HCEC 1CT (cell line): ENCODE data around the gene LENG9.
"Not testable (repeated sequence)": the region's sequence is repeated elsewhere in the genome, so short reads cannot be mapped to it uniquely, and the experiment has no call there.

Experiments
- DNase-seq: peaks from one replicate; pipeline ENCODE4 v3.0.0-alpha.2; 2017

The LENG9 gene

DNA sequence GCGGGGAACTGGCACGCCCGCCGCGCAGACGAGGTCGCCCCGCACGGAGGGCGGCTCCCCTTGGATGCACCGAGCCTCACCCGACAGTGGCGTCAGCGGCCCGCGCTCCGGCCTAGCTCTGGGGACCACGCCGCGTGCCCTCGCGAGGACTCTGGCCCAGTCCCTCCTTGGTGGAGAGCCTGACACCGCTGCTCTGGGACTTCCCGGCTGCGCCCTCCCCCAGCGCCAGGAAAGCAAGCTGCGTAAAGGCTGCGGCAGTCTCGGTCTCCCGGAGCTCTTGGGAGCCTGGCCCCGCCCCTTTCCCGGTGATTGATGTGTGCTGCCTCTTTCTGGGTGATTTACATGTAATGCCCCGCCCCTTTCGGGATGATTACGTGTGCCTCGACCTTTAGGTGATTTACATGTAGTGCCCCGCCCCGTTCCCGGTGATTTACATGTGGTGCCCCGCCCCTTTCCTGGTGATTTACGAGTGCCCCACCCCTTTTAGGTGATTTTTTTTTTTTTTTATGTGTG, at the start of gene LENG9:
LENG9 (minus strand) TSS at position 248 of the 513 bp plus-strand sequence. CDS start 252 bp downstream, outside the sequence.
- DNase-seq: peak; percentile 98

DNA sequence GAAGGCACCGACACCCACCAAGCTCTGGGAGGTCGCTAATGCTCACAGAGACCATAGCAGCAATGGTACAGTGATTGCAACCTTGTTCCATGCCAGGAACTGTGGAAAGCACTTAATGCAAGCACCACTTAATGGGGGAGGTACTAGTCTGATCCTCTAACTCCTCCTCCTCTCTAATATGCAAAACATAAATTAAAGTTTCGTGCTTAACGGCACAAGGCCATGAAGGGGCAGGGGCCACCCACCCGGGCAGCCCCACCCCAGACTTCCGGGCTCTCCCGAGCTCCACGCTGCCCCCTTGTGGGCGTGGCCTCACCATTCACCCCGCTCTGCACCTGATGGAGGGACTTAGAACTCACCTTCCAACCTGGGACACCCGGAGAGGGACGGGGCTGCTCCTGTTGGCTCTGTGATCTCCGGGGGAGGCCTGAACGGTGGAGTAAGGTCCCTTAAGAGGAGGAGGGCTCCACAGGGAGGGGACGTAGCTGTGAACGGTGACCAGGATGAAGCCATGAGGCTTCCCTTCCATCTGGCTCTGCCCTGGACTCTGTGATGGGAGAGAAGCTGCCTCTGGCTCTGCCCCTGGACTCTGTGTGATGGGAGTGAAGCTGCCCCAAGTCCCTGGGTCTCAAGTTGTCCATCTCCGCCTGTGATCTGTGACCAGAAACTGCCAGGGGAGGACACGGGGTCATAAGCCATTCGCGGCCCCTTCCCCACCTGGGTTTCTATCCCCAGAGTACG, 45.8 kb upstream of the LENG9 start:
- not testable (repeated sequence) for DNase-seq

DNA sequence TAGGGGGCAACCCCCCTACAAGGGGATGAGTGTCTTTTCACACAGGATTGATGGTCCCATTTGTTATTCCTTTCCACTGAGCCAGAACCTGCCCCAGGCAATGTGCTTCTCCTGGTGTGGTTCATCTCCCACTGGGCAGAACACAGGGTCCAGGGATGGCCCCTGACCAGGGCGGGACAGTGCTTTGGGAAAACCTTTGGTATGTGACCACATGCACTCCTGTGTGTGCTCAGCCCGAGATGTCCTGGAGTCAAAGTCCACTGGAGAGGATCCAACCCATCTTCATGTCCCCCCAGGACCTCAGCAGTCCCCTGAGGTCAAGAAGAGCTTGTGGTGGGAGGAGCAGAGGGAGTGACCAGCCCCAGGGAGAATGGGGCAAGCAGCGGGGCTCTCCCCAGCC, 44.9 kb upstream of the LENG9 start:
- DNase-seq: not testable (repeated sequence)

DNA sequence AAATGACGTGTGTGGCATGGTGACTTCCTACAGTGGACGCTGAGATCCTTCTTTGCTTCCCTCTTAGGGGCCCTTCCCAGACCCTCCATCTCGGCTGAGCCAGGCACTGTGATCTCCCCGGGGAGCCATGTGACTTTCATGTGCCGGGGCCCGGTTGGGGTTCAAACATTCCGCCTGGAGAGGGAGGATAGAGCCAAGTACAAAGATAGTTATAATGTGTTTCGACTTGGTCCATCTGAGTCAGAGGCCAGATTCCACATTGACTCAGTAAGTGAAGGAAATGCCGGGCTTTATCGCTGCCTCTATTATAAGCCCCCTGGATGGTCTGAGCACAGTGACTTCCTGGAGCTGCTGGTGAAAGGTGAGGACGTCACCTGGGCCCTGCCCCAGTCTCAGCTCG, 44.2 kb upstream of the LENG9 start:
- DNase-seq: no peak

DNA sequence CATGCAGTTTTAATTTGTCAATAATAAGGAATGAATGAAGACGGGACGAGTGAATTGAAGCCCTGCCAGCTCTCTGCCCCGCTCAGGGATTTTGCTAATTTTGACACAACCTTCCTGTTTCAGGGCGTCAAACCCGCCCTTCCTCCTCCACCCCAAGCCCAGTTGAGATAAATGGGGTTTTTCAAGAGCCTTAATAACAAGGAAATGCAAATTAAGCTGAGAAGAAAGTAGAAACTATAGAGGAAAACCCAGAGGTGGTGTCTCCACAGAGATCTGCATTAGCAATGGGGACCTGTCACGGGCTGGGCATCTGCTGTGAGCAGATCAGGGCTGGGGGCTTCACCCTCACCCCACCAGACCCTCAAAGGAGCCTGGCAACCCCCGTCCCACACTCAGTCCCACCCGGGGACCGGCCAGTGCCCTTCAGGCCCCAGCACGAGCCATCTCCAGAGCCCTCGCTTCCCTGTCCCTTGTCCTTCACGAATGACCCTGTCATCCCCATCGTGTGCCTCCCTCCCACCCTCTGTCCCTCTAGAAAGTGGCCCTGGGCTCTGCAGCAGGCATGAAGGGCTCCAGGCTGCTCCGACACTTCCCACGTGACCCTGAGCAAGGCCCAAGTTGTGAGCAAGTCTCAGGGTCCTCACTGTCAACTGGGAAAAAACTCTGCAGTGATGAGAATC, 43.6 kb upstream of the LENG9 start:
- not testable (repeated sequence) for DNase-seq

DNA sequence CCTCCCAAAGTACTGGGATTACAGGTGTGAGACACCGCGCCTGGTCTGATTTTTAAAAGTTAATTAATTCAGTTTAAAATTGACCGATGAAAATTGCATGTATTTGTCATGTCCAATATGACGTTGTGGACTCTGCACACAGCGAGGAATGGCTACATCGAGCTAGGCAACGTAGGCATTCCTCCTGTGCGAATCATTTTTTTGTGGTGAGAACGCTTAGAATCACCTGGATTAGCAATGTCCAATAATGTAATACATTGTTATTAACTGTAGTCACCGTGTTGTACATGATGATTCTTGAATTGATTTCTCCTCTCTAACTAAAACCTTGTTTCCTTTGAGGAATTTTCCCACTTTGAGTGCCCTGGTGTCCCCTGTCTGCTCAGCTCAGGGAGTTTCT, 42.5 kb upstream of the LENG9 start:
- DNase-seq: no peak

DNA sequence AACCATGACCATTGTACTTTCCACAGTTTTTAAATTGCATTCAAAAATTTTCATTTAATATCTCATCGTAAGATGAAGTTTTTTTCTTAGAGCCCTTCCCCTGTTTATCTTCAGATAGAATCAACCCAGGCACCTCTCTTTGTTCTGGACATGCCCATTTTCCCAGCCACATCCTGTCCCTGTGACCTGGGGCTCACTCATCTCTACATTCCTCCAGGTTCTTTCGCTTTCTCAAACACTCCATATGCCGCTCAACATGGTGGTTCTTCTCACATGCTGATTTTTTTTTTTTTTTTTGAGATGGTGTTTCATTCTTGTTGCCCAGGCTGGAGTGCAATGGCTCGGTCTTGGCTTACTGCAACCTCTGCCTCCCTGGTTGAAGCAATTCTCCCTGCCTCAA, 42.0 kb upstream of the LENG9 start:
- not testable (repeated sequence) for DNase-seq

DNA sequence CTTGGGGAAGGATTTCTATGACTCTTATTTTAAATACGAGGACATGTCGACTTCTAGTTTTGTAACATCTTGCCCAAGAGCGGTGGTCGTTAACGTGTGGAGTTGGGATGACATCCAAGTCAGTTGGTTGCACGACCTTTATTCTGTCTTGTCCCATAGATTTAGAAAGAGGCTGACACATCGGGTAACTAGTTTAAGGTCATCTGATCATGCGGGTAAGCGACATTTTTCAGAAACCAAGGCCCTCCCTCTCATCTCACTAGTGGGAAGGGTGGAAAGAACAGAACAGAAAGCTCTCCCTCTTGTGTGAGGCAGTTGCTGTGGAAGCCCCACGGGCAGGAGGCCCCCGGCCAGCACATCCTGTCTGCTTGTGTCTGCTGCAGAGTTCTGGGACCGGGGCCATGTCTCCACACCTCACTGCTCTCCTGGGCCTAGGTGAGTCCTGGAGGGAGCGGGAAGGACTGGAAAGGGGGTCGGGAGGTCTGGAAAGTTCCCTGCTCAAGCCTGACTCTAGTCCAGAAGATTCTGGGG, 39.0 kb upstream of the LENG9 start, which contains the start of gene LAIR2:
LAIR2 (plus strand) TSS at position 314 of the 531 bp plus-strand sequence; CDS start at position 402, 88 bp downstream.
- DNase-seq: no peak

DNA sequence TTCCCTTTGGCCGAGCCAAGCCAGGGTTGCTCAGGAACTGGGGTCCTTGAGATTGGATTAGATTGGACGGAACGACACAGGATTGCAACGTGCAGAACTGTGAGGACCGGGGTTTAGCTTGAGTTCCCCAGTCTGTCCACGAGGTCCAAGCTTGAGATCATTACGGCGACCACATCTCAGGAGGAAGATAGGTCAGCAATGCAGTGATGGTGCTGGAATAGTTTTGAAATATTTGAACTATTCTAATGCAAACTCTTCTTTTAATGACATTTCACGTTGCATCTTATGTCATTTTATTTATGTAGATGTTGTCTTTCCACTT, 34.8 kb upstream of the LENG9 start:
- not testable (repeated sequence) for DNase-seq

DNA sequence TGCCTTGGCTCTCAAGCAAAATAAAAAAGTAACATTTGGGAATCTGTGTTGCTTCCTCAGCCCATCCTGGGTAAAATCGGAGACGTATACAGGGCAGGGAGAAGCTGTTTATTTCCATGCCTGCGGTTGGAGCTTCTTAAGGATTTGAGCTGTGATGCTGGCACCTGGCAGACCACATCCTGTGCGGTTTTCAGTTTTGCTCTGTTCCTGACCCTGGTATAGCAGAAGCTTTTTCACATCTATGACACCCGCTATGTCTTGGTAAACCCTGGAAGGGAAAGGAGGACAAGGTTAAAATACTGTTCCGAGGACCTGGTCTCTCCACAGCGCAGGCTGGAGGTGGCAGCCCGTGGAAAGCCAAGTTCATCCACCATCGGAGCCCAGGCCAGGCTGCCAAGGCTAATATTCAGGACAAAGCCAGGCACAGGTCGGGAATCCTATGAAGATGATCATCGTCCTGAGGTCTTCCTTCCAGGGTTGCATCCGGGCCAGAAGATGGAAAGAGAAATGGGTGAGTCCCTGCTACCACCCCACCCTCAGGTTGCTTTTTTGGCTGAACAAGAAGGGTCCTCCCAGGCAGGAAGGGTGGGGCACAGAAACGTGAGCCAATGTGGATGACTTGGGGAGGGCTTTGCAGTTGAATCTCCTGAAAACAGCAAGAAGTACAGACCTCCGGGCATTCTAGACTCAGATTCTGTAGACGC, 34.3 kb upstream of the LENG9 start:
- not testable (repeated sequence) for DNase-seq

DNA sequence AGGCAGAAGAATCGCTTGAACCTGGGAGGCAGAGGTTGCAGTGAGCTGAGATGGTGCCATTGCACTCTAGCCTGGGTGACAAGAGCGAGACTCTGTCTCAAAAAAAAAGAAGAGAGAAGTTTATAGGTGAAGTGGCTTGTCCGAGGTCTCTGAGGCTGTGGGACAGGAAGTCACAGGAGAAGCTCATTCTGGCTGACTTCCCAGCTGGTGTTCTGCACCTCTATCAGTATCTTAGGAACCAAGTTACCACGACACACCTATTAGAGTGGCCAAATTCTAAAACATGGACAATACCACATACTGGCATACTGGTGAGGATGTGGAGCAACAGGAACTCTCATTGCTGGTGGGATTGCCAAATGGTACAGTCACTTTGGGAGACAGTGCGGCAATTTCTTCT, 31.7 kb upstream of the LENG9 start:
- not testable (repeated sequence) for DNase-seq

DNA sequence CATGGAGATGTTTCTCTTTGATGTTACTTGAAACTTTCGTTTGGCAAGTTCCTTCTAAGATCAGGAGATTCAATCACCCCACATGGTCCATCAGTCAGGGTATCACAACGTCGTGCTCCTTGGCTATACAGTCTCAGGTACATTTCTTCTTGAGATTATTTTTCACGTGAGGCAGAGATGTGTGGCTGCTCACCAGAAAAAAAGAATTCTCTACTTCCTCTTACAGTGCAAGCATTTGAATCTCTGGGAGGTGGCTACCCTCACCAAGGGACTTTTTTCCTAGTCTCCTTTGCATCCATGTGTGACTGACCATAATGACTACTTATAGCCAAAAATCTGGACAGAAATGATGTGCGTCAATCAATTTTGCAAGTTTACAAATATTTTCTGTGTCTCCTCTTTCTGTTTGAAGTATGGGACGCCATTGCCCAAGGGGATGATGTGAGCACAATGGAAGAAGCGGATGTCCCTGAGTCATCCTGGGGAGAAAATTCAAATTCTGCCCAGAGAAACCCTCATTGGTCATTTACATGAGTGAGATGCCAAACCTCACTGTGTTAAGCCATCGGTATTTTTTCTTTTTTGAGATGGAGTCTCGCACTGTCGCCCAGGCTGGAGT, 30.5 kb upstream of the LENG9 start:
- no peak for DNase-seq

DNA sequence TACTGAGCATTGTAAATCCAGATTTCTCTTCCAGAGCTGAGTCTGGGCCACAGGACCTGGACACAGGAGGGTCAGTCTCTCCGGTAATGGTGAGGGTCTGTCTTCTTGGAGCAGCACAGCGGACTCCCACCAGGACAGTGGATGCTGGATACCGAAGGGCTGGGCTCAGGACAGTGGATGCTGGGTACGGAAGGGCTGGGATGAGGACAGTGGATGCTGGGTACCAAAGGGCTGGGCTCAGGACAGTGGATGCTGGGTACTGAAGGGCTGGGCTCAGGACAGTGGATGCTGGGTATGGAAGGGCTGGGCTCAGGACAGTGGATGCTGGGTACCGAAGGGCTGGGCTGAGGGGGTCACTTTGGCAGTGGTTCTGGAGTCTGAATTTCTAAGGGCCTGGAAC, 29.5 kb upstream of the LENG9 start:
- DNase-seq: not testable (repeated sequence)

DNA sequence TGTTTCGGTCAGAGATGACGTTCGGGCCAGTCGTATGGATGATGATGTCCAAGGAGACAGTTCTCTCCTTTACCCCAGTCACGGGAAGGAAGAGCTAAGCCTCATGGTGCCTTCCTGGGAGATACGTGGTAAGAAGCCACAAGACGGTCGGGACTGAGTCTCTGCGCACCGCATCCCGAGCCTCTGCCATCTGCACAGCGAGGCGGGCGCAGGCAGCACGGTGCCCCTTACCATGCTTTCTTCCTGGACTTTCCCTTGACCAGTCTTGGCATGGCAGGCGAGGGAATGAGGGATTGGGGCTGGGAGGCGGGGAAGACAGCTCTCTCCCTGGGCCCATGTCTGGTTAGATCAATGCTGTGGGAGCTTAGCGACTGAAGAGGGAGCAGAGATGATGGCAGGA, 29.0 kb upstream of the LENG9 start:
- DNase-seq: no peak

DNA sequence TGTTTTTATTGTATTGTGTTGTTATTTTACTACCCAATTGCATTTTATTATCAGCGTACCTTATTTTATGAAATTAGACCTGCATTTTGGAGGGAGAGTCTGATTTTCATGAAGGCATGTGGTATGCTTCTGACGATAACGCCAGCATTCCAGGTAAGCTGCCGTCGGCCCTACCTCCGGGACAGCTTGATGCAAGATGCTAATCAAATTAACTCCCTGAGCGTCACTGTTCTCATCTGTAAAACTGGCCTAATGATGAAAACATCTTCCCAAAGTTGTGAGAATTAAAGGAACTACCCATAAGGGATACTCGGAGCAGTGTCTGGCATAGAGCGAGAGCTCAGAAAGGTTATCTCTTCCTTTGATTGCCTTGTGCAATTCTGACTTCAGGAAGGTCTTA, 26.2 kb upstream of the LENG9 start:
- DNase-seq: no peak

DNA sequence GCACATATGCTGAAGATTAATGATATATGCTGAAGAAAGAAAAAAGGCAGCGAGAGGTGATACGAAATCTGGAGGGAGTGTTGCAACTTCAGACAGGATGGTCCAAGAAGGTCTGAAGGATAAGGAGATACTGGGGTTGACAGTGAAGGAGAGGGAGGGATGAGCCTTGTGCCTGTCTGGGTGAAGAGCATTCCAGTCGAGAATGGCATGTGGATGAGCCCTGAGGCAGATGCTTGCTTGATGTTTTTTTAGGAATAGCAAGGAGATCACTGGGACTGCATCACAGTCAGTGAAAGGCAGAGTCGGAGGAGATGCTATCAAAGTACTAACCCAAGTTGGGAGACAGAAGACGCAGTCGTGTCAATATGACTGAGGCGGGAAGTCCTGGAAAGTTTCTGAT, 25.8 kb upstream of the LENG9 start:
- DNase-seq: no peak

DNA sequence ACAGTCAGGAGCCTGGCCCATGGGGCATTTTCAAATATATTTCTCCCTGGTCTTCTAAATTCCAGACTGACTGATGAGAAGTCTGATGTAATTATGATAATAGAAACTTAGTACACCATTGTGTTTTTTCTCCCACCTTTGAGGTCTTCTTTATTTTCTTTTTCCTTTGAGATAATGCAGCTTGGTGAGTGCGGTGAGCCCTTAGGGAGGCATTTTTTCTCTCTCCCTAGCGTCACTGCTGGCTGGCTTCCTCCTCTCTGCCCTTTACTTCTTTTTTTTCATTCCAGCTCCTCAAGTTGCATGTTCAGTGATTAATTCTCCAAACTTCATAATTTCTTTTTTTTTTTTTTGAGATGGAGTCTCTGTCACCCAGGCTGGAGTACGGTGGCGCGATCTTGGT, 22.3 kb upstream of the LENG9 start:
- no peak for DNase-seq

DNA sequence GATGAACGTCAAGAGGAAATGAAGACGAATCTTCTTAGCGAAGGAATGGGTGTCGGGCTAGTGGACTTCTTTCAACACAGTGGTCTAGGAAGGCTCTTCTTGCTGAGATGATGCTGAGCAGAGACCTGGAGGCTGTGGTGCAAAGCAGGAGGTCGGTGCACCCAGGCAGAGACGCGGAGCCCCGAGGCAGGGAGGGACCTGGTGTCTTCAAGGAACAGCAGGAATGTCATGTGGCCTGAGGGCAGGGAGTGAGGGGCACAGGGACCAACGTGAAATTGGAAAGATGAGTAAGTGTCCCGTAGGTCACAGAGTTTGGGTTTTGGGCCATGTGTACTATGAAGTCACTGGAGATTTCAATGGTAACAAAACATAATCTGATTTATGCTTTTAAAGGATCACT, 20.9 kb upstream of the LENG9 start:
- no peak for DNase-seq

DNA sequence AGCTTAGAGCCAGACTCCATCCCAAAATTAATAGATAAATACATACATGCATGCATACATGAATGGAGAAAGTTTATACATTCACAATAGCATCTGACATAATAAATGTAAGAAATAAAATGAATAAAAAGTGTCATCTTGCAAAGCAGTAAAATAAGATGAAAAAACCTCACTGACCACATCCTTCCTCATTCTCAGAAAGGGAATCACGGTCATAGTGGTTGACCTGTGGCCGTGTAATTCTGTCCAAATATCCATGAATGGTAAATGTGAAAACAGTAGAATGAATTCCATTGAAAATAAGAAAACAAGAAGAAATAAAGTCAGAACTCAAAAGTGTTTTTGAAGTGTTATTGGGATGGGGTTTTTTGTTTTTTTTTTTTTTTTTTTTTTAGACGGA, 19.3 kb upstream of the LENG9 start:
- no peak for DNase-seq

DNA sequence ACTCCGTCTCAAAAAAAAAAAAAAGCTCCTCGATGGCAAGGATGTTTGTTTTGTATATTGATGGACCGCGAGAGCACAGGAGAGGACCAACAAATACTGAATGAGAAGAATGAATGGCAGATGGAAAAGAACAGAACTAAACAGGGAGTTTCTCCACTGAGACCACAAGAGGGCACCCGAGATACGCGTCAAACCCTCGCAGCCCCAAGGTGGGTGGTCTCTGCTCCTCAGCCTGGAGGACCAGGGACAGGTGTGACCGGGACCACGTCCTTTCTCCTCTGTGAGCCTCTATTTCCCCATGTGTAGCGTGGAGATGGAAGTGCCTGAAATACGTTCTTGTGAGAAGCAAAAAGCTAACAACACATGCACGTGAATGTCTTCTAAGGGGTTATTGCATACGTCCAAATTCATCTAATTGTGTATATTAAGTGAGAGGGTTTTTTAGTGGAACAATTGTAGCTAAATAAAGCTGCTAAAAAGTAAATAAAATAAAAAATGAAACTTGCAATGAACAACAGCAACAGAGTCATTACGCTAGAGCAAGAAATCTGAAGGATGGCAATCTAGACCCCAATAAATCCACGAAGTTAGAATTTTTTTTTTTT, 17.9 kb upstream of the LENG9 start:
- peak; percentile 42 for DNase-seq

DNA sequence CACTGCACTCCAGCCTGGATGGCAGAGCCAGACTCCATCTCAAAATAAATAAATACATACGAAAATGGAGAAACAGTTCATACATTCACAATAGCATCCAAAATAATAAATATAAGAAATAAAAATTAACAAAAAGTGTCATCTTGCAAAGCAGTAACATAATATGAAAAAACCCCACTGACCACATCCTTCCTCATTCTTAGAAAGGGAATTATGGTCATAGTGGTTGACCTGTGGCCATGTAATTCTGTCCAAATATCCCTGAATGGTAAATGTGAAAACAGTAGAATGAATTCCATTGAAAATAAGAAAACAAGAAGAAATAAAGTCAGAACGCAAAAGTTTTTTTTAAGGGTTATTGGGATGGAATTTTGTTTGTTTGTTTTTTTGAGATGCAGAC, 16.5 kb upstream of the LENG9 start:
- DNase-seq: no peak

DNA sequence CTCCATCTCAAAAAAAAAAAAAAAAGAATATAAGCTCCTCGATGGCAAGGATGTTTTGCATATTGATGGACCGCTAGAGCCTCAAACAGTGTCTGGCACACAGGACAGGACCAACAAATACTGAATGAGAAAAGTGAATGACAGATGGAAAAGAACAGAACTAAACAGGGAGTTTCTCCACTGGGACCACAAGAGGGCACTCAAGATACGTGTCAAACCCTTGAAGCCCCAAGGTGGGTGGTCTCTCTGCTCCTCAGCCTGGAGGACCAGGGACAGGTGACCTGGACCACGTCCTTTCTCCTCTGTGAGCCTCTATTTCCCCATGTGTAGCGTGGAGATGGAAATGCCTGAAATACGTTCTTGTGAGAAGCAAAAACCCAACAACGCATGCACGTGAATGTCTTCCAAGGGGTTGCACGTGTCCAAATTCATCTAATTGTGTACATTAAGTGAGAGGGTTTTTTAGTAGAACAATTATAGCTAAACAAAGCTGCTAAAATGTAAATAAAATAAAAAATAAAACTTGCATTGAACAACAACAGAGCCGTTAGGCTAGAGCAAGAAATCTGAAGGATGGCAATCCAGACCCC, 15.2 kb upstream of the LENG9 start:
- peak; percentile 23 for DNase-seq
